Transverse colon (tissue), 3 donors: ENCODE data around the gene TLE5.

ENCODE experiments used
- POLR2A ChIP-seq: fragments of 450-650 bp; IDR thresholded peaks from one replicate; pipeline ENCODE4 v1.6.1; 2016; ENCODE audit warnings: antibody characterized with exemption, mild to moderate bottlenecking, moderate library complexity
- TF ChIP-seq, protein P1 (sequence below), 5 experiments: fragments of 200-600 bp in 3 of 5; fragments of 450-650 bp in 2 of 5; sonication (generic) in 3 of 5; IDR thresholded peaks; 1 replicate in 2 of 5; 2 replicates in 3 of 5; pipeline ENCODE4 v1.5.1; 2016 to 2017; ENCODE audit warnings: antibody characterized with exemption in 5 of 5, inconsistent platforms in 3 of 5, mild to moderate bottlenecking in 2 of 5, moderate library complexity in 1 of 5

DNA sequence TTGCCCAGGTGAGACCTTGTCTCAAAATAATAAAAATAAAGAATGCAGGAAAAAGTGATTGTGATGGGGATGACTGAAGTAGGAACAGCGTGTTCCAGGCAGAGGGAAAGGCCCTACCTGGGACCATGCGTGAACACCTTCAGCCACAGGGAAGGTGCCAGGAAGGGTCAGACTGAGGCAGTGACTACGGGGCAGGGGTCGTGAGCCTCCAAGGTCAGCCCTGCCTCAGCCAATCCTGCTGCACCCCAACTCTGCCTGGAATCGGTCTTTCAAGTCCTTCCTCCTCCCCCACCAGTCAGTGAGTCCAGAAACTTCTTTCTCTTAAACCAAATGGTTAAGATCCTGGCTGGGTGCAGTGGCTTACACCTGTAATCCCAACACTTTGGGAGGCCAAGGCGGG, 17.1 kb downstream of the TLE5 start:
- TF ChIP-seq, protein P1, sequence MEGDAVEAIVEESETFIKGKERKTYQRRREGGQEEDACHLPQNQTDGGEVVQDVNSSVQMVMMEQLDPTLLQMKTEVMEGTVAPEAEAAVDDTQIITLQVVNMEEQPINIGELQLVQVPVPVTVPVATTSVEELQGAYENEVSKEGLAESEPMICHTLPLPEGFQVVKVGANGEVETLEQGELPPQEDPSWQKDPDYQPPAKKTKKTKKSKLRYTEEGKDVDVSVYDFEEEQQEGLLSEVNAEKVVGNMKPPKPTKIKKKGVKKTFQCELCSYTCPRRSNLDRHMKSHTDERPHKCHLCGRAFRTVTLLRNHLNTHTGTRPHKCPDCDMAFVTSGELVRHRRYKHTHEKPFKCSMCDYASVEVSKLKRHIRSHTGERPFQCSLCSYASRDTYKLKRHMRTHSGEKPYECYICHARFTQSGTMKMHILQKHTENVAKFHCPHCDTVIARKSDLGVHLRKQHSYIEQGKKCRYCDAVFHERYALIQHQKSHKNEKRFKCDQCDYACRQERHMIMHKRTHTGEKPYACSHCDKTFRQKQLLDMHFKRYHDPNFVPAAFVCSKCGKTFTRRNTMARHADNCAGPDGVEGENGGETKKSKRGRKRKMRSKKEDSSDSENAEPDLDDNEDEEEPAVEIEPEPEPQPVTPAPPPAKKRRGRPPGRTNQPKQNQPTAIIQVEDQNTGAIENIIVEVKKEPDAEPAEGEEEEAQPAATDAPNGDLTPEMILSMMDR (IDR thresholded peaks at IDR 0.05) = no peak
- TF ChIP-seq POLR2A = no peak
